ENCODE data around the gene AK9. TPM values are rescaled to one million over a fixed set of nuclear protein-coding genes. Genes with fewer than 3 reads are reported as not detected.
A peak's percentile ranks its signal among the peaks of the same experiment; 100 is the strongest.

Gene AK9
- total RNA-seq, 1 donor: 8.0 TPM

DNA sequence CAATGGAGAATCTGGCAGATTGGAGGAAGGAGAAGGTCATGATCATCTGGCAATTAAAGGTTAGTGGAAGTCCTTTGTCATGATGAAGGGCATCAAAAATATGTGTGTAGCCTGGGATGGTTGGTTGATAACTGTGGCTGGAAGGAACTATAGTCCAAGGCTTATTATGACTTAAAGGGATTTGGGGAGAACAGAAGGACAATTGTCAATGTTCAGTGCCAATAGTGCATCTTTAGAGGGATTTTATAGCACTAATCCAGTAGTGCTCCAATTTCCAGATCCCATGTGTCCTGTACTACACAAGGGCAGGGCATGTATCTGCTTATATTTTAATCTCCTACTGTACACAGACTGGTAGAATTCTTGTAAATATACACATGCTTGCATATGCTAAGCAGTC lies 203.0 kb downstream of the AK9 start:
- DNase-seq (ENCODE audit: low read depth): no peak
- no peak for TF ChIP-seq CTCF (IDR thresholded peaks at IDR 0.05; ENCODE audit: insufficient read depth, low read length)
- no peak overlapping the region for H3K4me3 ChIP-seq (ENCODE audit: low read depth, low read length)

DNA sequence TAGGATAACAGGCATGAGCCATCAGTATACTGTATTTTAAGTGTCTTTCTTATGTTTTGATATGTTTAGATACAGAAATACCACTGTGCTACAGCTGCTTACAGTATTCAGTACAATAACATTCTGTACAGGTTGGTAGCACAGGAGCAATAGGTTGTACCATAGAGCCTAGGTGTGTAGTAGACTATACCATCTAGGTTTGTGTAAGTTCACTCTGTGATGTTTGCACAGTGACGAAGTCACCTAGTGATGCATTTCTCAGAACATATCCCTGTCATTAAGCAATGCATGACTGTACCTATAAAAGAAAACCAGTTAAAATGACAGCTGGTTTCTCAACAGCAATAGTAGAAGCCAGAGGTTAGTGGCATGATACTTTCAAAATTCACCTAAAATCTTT lies 204.9 kb downstream of the AK9 start:
- TF ChIP-seq CTCF (IDR thresholded peaks at IDR 0.05; ENCODE audit: insufficient read depth, low read length): no peak
- DNase-seq (ENCODE audit: low read depth): no peak
- H3K4me3 ChIP-seq (ENCODE audit: low read depth, low read length): no peak overlapping the region

DNA sequence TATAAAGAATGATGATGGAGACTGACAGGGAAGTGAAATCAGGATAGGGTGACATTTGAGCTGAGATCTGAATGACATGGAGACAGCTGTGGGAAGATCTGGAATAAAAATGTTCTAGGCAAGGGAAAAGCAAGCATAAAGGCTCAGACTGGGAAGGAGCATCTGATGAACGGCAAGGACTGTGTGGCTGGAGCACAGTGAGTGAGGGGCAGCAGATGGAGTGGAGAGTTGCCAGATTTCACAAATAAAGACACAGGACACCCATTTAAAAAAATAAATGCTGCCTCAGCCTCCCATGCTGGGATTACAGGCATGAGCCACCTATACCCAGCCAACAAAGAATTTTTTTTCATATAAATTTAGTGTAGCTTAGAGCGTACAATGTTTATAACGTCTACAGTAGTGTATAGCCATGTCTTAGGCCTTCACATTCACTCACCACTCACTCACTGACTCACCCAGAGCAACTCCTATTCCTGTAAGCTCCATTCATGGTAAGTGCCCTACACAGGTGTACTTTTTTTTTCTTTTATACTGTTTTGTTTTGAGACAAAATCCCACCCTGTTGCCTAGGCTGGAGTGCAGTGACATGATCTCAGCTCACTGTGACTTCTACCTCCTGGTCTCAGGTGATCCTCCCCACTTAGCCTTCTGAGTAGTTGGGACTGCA lies 205.6 kb downstream of the AK9 start:
- no peak for DNase-seq (ENCODE audit: low read depth)
- TF ChIP-seq CTCF (IDR thresholded peaks at IDR 0.05; ENCODE audit: insufficient read depth, low read length): no peak
- no peak overlapping the region for H3K4me3 ChIP-seq (ENCODE audit: low read depth, low read length)

GRCh38 chr6:109484122-109484521 lies 206.9 kb downstream of the AK9 start:
- DNase-seq (ENCODE audit: low read depth): peak; percentile 30

DNA sequence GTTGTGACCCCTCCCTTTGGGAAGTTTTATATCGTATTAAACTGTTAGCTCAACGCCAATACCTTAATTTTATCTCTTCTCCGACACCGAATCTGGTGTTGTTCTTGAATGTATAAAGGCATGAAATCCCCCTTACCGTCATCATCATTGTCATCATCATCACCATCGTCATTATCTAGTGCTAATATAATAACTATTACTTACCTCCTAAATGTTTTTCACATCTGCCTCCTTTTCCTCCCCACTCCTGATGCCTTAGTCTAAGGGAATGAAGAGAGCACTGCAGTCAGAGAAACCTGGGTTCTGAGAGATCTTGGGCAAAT lies 207.3 kb downstream of the AK9 start:
- peak; percentile 17 for DNase-seq (ENCODE audit: low read depth)
- TF ChIP-seq CTCF (IDR thresholded peaks at IDR 0.05; ENCODE audit: insufficient read depth, low read length): no peak
- peak overlapping the region; percentile 66 for H3K4me3 ChIP-seq (ENCODE audit: low read depth, low read length)

More at GRCh38 chr6:109484122-109484521, 206.9 kb downstream of the AK9 start:
- H3K4me3 ChIP-seq (ENCODE audit: low read depth, low read length): no peak overlapping the region
- no peak for TF ChIP-seq CTCF (IDR thresholded peaks at IDR 0.05; ENCODE audit: insufficient read depth, low read length)

- TF ChIP-seq CTCF (IDR thresholded peaks at IDR 0.05; ENCODE audit: insufficient read depth, low read length): no peak
- peak; percentile 80 for DNase-seq (ENCODE audit: low read depth)
These were observed 207.9 kb downstream of the AK9 start, which contains the start of gene ZBTB24 for GRCh38 chr6:109482905-109483734. TSS of gene ZBTB24 (minus strand) at chr6:109483219. CDS start at chr6:109482026, 1,193 bp downstream.

More at GRCh38 chr6:109482905-109483734, 207.9 kb downstream of the AK9 start, which contains the start of gene ZBTB24:
- H3K4me3 ChIP-seq (ENCODE audit: low read depth, low read length): peak within 1 kb of the TSS; percentile 80
